H1 (cell line): ENCODE data around the gene FXN. TPM values are rescaled to one million over a fixed set of nuclear protein-coding genes. Genes with fewer than 3 reads are reported as not detected.

ENCODE experiments used
- CTCF ChIA-PET: fragments of 300-600 bp; sonication (Branson Sonifier 250); formaldehyde crosslinking; loops from one replicate; lab custom pipeline; 2021; ENCODE audit not compliant: partially characterized antibody; lab: Charles Lee
- POLR2A ChIA-PET: fragments of 300-600 bp; sonication (Branson Sonifier 250); formaldehyde crosslinking; loops from one replicate; lab custom pipeline; 2021; ENCODE audit warnings: inconsistent platforms; ENCODE audit not compliant: partially characterized antibody; lab: Charles Lee
- DNase-seq, 2 experiments: peaks; one replicate each; pipeline versions ENCODE4 v3.0.0 to v3.0.0-alpha.2; 2010 to 2022; ENCODE audit warnings: low spot score in 2 of 2, low read depth in 1 of 2, mixed read lengths in 1 of 2
- FAIRE-seq: peaks from 2 replicates; lab custom pipeline; 2011; peaks lifted over from hg19 to GRCh38; lab: Jason Lieb, UNC
- H2AFZ ChIP-seq: 2 replicates; pipeline ENCODE4 v1.8.1; 2012; ENCODE audit warnings: low read length, inconsistent platforms
- H2AK5ac ChIP-seq: 2 replicates; pipeline ENCODE4 v1.6.1; 2013; ENCODE audit warnings: low read depth, low read length
- H2BK120ac ChIP-seq: replicated peaks from 2 replicates; pipeline ENCODE3; 2013; ENCODE audit warnings: low read depth, low read length, inconsistent platforms
- H2BK12ac ChIP-seq: 2 replicates; pipeline ENCODE4 v1.6.1; 2013; ENCODE audit warnings: low read depth, low read length
- H2BK15ac ChIP-seq: 2 replicates; pipeline ENCODE4 v1.6.1; 2013; ENCODE audit warnings: low read length
- H2BK20ac ChIP-seq: 2 replicates; pipeline ENCODE4 v1.6.1; 2013; ENCODE audit warnings: low read length
- H2BK5ac ChIP-seq: 2 replicates; pipeline ENCODE4 v1.6.1; 2013; ENCODE audit warnings: low read depth, low read length
- H3K14ac ChIP-seq: 2 replicates; pipeline ENCODE4 v1.6.1; 2013; ENCODE audit warnings: inconsistent platforms; ENCODE audit not compliant: insufficient read length
- H3K18ac ChIP-seq: 2 replicates; pipeline ENCODE4 v1.6.1; 2013; ENCODE audit warnings: low read length; ENCODE audit errors: extremely low read depth
- H3K23ac ChIP-seq: 2 replicates; pipeline ENCODE4 v1.6.1; 2013; ENCODE audit warnings: inconsistent platforms; ENCODE audit not compliant: insufficient read length
- H3K23me2 ChIP-seq: 2 replicates; pipeline ENCODE4 v1.6.1; 2013; ENCODE audit warnings: low read depth, low read length
- H3K27ac ChIP-seq: 2 replicates; pipeline ENCODE4 v1.6.1; 2011; ENCODE audit warnings: low read depth, low read length, inconsistent platforms
- H3K27me3 ChIP-seq, 4 experiments: replicated peaks in 1 of 4; 1 replicate in 1 of 4; 2 replicates in 3 of 4; pipeline versions ENCODE4 v1.6.1 to v1.8.1; 2011 to 2013; ENCODE audit warnings: low read length in 3 of 4, mild to moderate bottlenecking in 3 of 4, inconsistent platforms in 2 of 4, mixed read lengths in 2 of 4, moderate library complexity in 1 of 4; ENCODE audit not compliant: control insufficient read depth in 3 of 4, insufficient read depth in 3 of 4; ENCODE audit errors: extremely low read depth in 1 of 4
- H3K36me3 ChIP-seq, 4 experiments: 2 replicates each; pipeline versions ENCODE4 v1.6.1 to v1.8.1; 2011 to 2013; ENCODE audit warnings: mild to moderate bottlenecking in 4 of 4, low read length in 3 of 4, moderate library complexity in 2 of 4, control low read depth in 1 of 4, inconsistent platforms in 1 of 4; ENCODE audit not compliant: insufficient read depth in 4 of 4, control insufficient read depth in 2 of 4
- H3K4ac ChIP-seq: replicated peaks from 2 replicates; pipeline ENCODE3; 2013; ENCODE audit warnings: low read length, low read depth, mixed read lengths, inconsistent platforms; ENCODE audit not compliant: insufficient read length
- H3K4me1 ChIP-seq, 4 experiments: replicated peaks in 1 of 4; 1 replicate in 1 of 4; 2 replicates in 3 of 4; pipeline versions ENCODE4 v1.6.1 to v1.8.1; 2011 to 2013; ENCODE audit warnings: low read length in 3 of 4, inconsistent platforms in 2 of 4, mixed read lengths in 1 of 4; ENCODE audit not compliant: insufficient read depth in 4 of 4, control insufficient read depth in 3 of 4
- H3K4me2 ChIP-seq, 2 experiments: 2 replicates each; pipeline versions ENCODE4 v1.6.1 to v1.8.1; 2011 to 2013; ENCODE audit warnings: low read depth in 2 of 2, low read length in 2 of 2, control low read depth in 1 of 2, inconsistent platforms in 1 of 2, mild to moderate bottlenecking in 1 of 2; ENCODE audit not compliant: insufficient read depth in 1 of 2
- H3K4me3 ChIP-seq, 4 experiments: fragments of 200-600, 300-600 bp in 1 of 4; sonication (generic), shearing (Covaris generic), sonication (Bioruptor Twin) in 1 of 4; 2 replicates each; pipeline versions ENCODE4 v1.5.1 to v1.8.1; 2011 to 2016; ENCODE audit warnings: low read length in 4 of 4, low read depth in 3 of 4, control low read depth in 2 of 4, inconsistent platforms in 2 of 4, mild to moderate bottlenecking in 2 of 4, mixed read lengths in 1 of 4, moderate library complexity in 1 of 4; ENCODE audit not compliant: insufficient read depth in 2 of 4; ENCODE audit errors: extremely low read depth in 1 of 4
- H3K56ac ChIP-seq: replicated peaks from 2 replicates; pipeline ENCODE3; 2013; ENCODE audit warnings: low read depth, mild to moderate bottlenecking, mixed read lengths, low read length, inconsistent platforms; ENCODE audit not compliant: insufficient read length
- H3K79me1 ChIP-seq: 2 replicates; pipeline ENCODE4 v1.6.1; 2013; ENCODE audit warnings: low read depth, low read length, control low read depth
- H3K79me2 ChIP-seq, 2 experiments: 2 replicates each; pipeline versions ENCODE4 v1.6.1 to v1.8.1; 2012 to 2013; ENCODE audit warnings: low read length in 2 of 2, mild to moderate bottlenecking in 2 of 2, inconsistent platforms in 1 of 2; ENCODE audit not compliant: insufficient read depth in 2 of 2, control insufficient read depth in 1 of 2
- H3K9ac ChIP-seq, 4 experiments: replicated peaks in 1 of 4; 1 replicate in 1 of 4; 2 replicates in 3 of 4; pipeline versions ENCODE4 v1.6.1 to v1.8.1; 2011 to 2013; ENCODE audit warnings: low read depth in 3 of 4, low read length in 3 of 4, control low read depth in 2 of 4, mild to moderate bottlenecking in 2 of 4, moderate library complexity in 2 of 4, inconsistent platforms in 1 of 4; ENCODE audit errors: extremely low read depth in 1 of 4
- H3K9me3 ChIP-seq, 2 experiments: 2 replicates each; pipeline versions ENCODE4 v1.6.1 to v1.8.1; 2012 to 2013; ENCODE audit warnings: mild to moderate bottlenecking in 2 of 2, moderate library complexity in 2 of 2, control low read depth in 1 of 2, inconsistent platforms in 1 of 2, low read depth in 1 of 2, low read length in 1 of 2, mixed read lengths in 1 of 2; ENCODE audit not compliant: insufficient read depth in 2 of 2
- H4K20me1 ChIP-seq, 2 experiments: replicated peaks in 1 of 2; 2 replicates each; pipeline versions ENCODE3 to v1.8.1; 2011 to 2013; ENCODE audit warnings: inconsistent platforms in 2 of 2, low read length in 2 of 2, mild to moderate bottlenecking in 1 of 2; ENCODE audit not compliant: insufficient read depth in 2 of 2, control insufficient read depth in 1 of 2
- H4K5ac ChIP-seq: 2 replicates; pipeline ENCODE4 v1.6.1; 2013; ENCODE audit warnings: low read length, low read depth, mixed read lengths, inconsistent platforms; ENCODE audit not compliant: insufficient read length
- H4K8ac ChIP-seq: 2 replicates; pipeline ENCODE4 v1.8.0; 2013; ENCODE audit warnings: mild to moderate bottlenecking, moderate library complexity, low read length, inconsistent platforms; ENCODE audit not compliant: insufficient read depth; ENCODE audit errors: extremely low read depth
- H4K91ac ChIP-seq: replicated peaks from 2 replicates; pipeline ENCODE3; 2013; ENCODE audit warnings: low read length, mixed read lengths, inconsistent platforms; ENCODE audit not compliant: insufficient read length
- ATF2 ChIP-seq: IDR thresholded peaks from 2 replicates; pipeline ENCODE4 v1.6.1; 2012; ENCODE audit warnings: low read length, inconsistent platforms
- CTCF ChIP-seq, 3 experiments: IDR thresholded peaks; 1 replicate in 2 of 3; 2 replicates in 1 of 3; pipeline versions ENCODE4 v1.5.1 to v1.6.1; 2011; ENCODE audit warnings: low read length in 3 of 3, mild to moderate bottlenecking in 3 of 3, inconsistent platforms in 2 of 3, low read depth in 1 of 3, moderate library complexity in 1 of 3; ENCODE audit not compliant: insufficient read depth in 1 of 3; ENCODE audit errors: control extremely low read depth in 1 of 3
- POLR2AphosphoS5 ChIP-seq: IDR thresholded peaks from 2 replicates; pipeline ENCODE4 v1.6.1; 2011; ENCODE audit warnings: low read depth, low read length
- RAD21 ChIP-seq, 2 experiments: IDR thresholded peaks in 1 of 2; conservative IDR thresholded peaks in 1 of 2; 2 replicates each; pipeline ENCODE4 v1.6.1; 2011; ENCODE audit warnings: low read depth in 2 of 2, low read length in 2 of 2, improper control_type of control experiment in 1 of 2, inconsistent platforms in 1 of 2, mild to moderate bottlenecking in 1 of 2, moderate library complexity in 1 of 2
- TEAD4 ChIP-seq: IDR thresholded peaks from 2 replicates; pipeline ENCODE4 v1.6.1; 2012; ENCODE audit warnings: low read depth, low read length, inconsistent platforms, mixed read lengths
- ZNF274 ChIP-seq: IDR thresholded peaks from 2 replicates; pipeline ENCODE4 v1.7.0; 2012; ENCODE audit warnings: low read length, borderline replicate concordance; ENCODE audit errors: extremely low read depth
- WGBS, 2 experiments: shearing (Covaris generic) in 1 of 2; methylation state at CpG; one replicate each; pipeline versions ENCODE4 v1.1.6 to v1.1.7; 2013 to 2015; ENCODE audit warnings: low lambda C conversion rate in 2 of 2, mixed read lengths in 2 of 2, inconsistent platforms in 1 of 2, low coverage in 1 of 2, missing lambda C conversion rate in 1 of 2; ENCODE audit not compliant: insufficient replicate concordance in 2 of 2, insufficient coverage in 1 of 2, insufficient read length in 1 of 2; ENCODE audit errors: extremely low coverage in 1 of 2, missing lambda C conversion rate in 1 of 2; 5-methylcytosine and 5-hydroxymethylcytosine counted together
- polyA plus RNA-seq, 7 experiments: library from polyadenylated mRNA; depleted of rRNA in 3 of 7; stranded (reverse) in 5 of 7; unstranded in 2 of 7; fragments of >200 nt in 5 of 7; fragments of 200-250 nt in 2 of 7; gene quantifications; 1 replicate in 5 of 7; 2 replicates in 1 of 7; 4 replicates in 1 of 7; pipeline versions ENCODE4 v1.2.1 to v1.2.3, GENCODE V29; 2011 to 2013; ENCODE audit warnings: missing spikeins in 2 of 7, mixed read lengths in 2 of 7
- total RNA-seq: library from RNA; stranded (reverse); fragmentation: NEBNext Ultra II Directional; extraction: Animal tissue kit (Norgen Biotek cat#: 25700); gene quantifications from 2 replicates; pipeline ENCODE4 v1.2.1, GENCODE V29; 2021

Gene FXN
- total and polyA plus RNA-seq, 2 of the 8 experiments (the other 6 are each of a cell fraction or from before 2014, with no cell fraction given) = 34.2 to 37.5 TPM

DNA sequence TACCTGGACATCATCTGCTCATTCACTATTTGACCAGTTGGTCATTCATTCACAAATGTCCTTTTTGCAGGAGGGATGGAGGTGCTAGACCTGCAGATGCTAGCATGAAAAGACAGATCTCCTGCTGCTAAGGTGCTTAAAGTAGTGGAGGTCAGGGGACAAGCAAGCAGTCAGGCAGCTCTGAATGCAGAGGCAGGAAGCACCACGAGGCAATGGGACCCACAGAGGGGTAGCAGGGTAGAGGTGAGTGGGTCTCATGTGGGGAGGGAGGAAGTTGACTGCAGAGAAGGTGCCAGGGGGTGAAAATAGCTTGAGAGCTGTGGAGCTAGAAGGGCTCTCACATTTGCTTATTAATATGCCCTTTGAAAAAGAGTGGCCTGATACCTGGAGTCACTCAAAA lies 25.2 kb downstream of the FXN start:
- Histone ChIP-seq H2AFZ (no peak overlapping the region), H3K14ac (no peak overlapping the region), H3K4ac (no peak overlapping the region), H3K9me3 (no peaks in the 10 kb centered on the region), H3K27ac (no peak overlapping the region), H3K79me2 (0 out of 4 replicates have a peak, but pooled peaks cover 0 to 3% of the 10 kb centered on the region in 2 experiments), H3K4me3 (no peak overlapping the region), H2BK5ac (peak overlapping the region; percentile 64; the same call in 1 of the 2 replicates), H3K4me1 (peaks cover 0 to 7% (median 2%) of the 10 kb centered on the region in 4 experiments; a peak in 5 of 7 replicates), H4K8ac (no peak overlapping the region), H2BK15ac (no peak overlapping the region; the same call in 1 of the 2 replicates), H2BK20ac (no peak overlapping the region), H3K23ac (no peak overlapping the region), H2BK12ac (no peak overlapping the region), H4K5ac (no peak overlapping the region), H2BK120ac (no peak overlapping the region), H3K18ac (peak overlapping the region; percentile 57; the same call in 1 of the 2 replicates), H4K20me1 (no peaks in the 10 kb centered on the region), H3K23me2 (no peaks in the 10 kb centered on the region), H4K91ac (no peak overlapping the region), H3K36me3 (peaks cover 0 to 15% (median 7%) of the 10 kb centered on the region in 4 experiments; a peak in 5 of 8 replicates), H2AK5ac (0 out of 2 replicates have a peak overlapping the region, but pooled peaks have one; percentile 43), H3K27me3 (no peaks in the 10 kb centered on the region), H3K56ac (no peak overlapping the region), H3K9ac (no peak overlapping the region; a peak in 1 of 7 replicates), H3K4me2 (no peak overlapping the region), H3K79me1 (0 out of 2 replicates have a peak, but pooled peaks cover 5% of the 10 kb centered on the region)
- 42% methylated on average over 1 of the region's 1 CpG; no CpG with 5 or more reads in 1 of the 2 experiments for WGBS, 2 experiments
- ChIA-PET CTCF (interaction anchor here (1.2 to 1.9 kb wide), 5 partner anchors 93 to 135 kb away, joined by 3 to 5 read pairs (median 3); no protein-coding TSS in a partner anchor), POLR2A (interaction anchor here (1.0 to 1.1 kb wide), 3 partner anchors 28 to 114 kb away, joined by 3 read pairs; partner anchors contain the start of gene TJP2)
- no peak for TF ChIP-seq ZNF274
- TF ChIP-seq TEAD4 = no peak
- TF ChIP-seq POLR2AphosphoS5 = no peak
- no peak for TF ChIP-seq RAD21 (IDR thresholded peaks at IDR 0.05 in 1 of 2, conservative IDR thresholded peaks at IDR 0.05 in 1 of 2; ENCODE audit: low read depth in 2 of 2, low read length in 2 of 2)
- TF ChIP-seq CTCF (IDR thresholded peaks at IDR 0.05; ENCODE audit: control extremely low read depth in 1 of 3, insufficient read depth in 1 of 3, low read depth in 1 of 3, low read length in 3 of 3) = no peak
- TF ChIP-seq ATF2 = no peak
- DNase-seq = no peak
- FAIRE-seq = no peak
